Caco-2 (cell line): Measurements from ENCODE around the gene AMBP. TPM values are rescaled to one million over a fixed set of nuclear protein-coding genes. Genes with fewer than 3 reads are reported as not detected.

Source experiments
- BruUV-seq: library from RNA; stranded (reverse); fragments of 400-500 nt; replicated peaks from 2 replicates; lab custom pipeline; 2021; lab: Mats Ljungman, UMichigan
- CTCF ChIA-PET: fragments of 300-600 bp; sonication (Branson Sonifier 250); formaldehyde crosslinking; loops from one replicate; lab custom pipeline; 2022; ENCODE audit warnings: antibody characterized with exemption; lab: Charles Lee
- POLR2A ChIA-PET: fragments of 300-600 bp; sonication (Branson Sonifier 250); formaldehyde crosslinking; loops from one replicate; lab custom pipeline; 2022; ENCODE audit warnings: antibody characterized with exemption; lab: Charles Lee
- DNase-seq, 2 experiments: peaks; one replicate each; pipeline versions ENCODE4 v3.0.0 to v3.0.0-alpha.2; 2020 to 2022
- H3K27me3 ChIP-seq: replicated peaks from 2 replicates; pipeline ENCODE4 v1.6.0; 2011; ENCODE audit warnings: low read length; ENCODE audit not compliant: control insufficient read depth, insufficient read depth
- H3K36me3 ChIP-seq: 2 replicates; pipeline ENCODE4 v1.5.1; 2011; ENCODE audit warnings: low read length; ENCODE audit not compliant: control insufficient read depth, insufficient read depth
- H3K4me1 ChIP-seq: fragments of 250-450 bp; sonication (Bioruptor Pico); 2 replicates; pipeline ENCODE4 v1.5.1; 2020; ENCODE audit warnings: mild to moderate bottlenecking
- H3K4me3 ChIP-seq: 2 replicates; pipeline ENCODE4 v1.5.1; 2011; ENCODE audit warnings: low read depth, mild to moderate bottlenecking, control low read depth, low read length
- H3K9me3 ChIP-seq: fragments of 250-450 bp; sonication (Bioruptor Pico); 2 replicates; pipeline ENCODE4 v1.5.1; 2020; ENCODE audit warnings: mild to moderate bottlenecking, moderate library complexity
- H3K27ac Mint-ChIP-seq: one replicate; pipeline ENCODE4 v1.8.0; 2022; ENCODE audit warnings: mixed read lengths; ENCODE audit not compliant: unreplicated experiment
- H3K27me3 Mint-ChIP-seq: one replicate; pipeline ENCODE4 v1.8.0; 2022; ENCODE audit warnings: mixed read lengths; ENCODE audit not compliant: insufficient read depth, unreplicated experiment
- H3K36me3 Mint-ChIP-seq: one replicate; pipeline ENCODE4 v1.8.0; 2022; ENCODE audit warnings: mild to moderate bottlenecking, mixed read lengths; ENCODE audit not compliant: insufficient read depth, unreplicated experiment
- H3K4me1 Mint-ChIP-seq: one replicate; pipeline ENCODE4 v1.8.0; 2022; ENCODE audit warnings: low read depth, mixed read lengths; ENCODE audit not compliant: unreplicated experiment
- H3K4me3 Mint-ChIP-seq: one replicate; pipeline ENCODE4 v1.8.0; 2022; ENCODE audit warnings: mild to moderate bottlenecking, moderate library complexity, mixed read lengths; ENCODE audit not compliant: unreplicated experiment
- H3K9me3 Mint-ChIP-seq: one replicate; pipeline ENCODE4 v1.8.0; 2022; ENCODE audit warnings: mixed read lengths; ENCODE audit not compliant: unreplicated experiment
- CTCF ChIP-seq, 2 experiments: fragments of 200-600 bp in 1 of 2; IDR thresholded peaks; 1 replicate in 1 of 2; 2 replicates in 1 of 2; pipeline versions ENCODE4 v1.5.1 to v1.8.0; 2011 to 2022; ENCODE audit warnings: antibody characterized with exemption in 1 of 2, control low read depth in 1 of 2, inconsistent platforms in 1 of 2, low read depth in 1 of 2, low read length in 1 of 2, mild to moderate bottlenecking in 1 of 2, moderate library complexity in 1 of 2; ENCODE audit not compliant: insufficient read depth in 1 of 2, severe bottlenecking in 1 of 2, unreplicated experiment in 1 of 2
- intact Hi-C: fragments of 100-400 bp; cut with micrococcal nuclease; formaldehyde crosslinking; loops from one replicate; pipeline ENCODE4 v1.10.0; 2022; ENCODE audit not compliant: unreplicated experiment
- total RNA-seq: library from RNA; stranded (reverse); gene quantifications from 2 replicates; pipeline ENCODE4 v1.2.3, GENCODE V29; 2022

The AMBP gene
- total RNA-seq, 1 experiment from 2014 or later: 2.2 TPM

- H3K4me3 Mint-ChIP-seq: no peak overlapping the region
- no peaks in the 10 kb centered on the region for H3K36me3 Mint-ChIP-seq
- Histone ChIP-seq H3K36me3 (no peaks in the 10 kb centered on the region), H3K4me1 (no peaks in the 10 kb centered on the region), H3K4me3 (no peak overlapping the region), H3K9me3 (peaks cover 10% of the 10 kb centered on the region; the same call in 1 of the 2 replicates), H3K27me3 (no peaks in the 10 kb centered on the region)
- H3K4me1 Mint-ChIP-seq: peaks cover 6% of the 10 kb centered on the region
- intact Hi-C loops: loop anchor here (1.0 kb wide), 4 partner anchors 25 to 198 kb away; no protein-coding TSS in a partner anchor
- POLR2A ChIA-PET: no interaction called here
- H3K9me3 Mint-ChIP-seq: peaks cover 6% of the 10 kb centered on the region
- H3K27me3 Mint-ChIP-seq: peaks cover 2% of the 10 kb centered on the region
- no TSS peak for BruUV-seq
- no peak overlapping the region for H3K27ac Mint-ChIP-seq
- TF ChIP-seq CTCF (IDR thresholded peaks at IDR 0.05; ENCODE audit: insufficient read depth in 1 of 2, low read depth in 1 of 2, low read length in 1 of 2, severe bottlenecking in 1 of 2, unreplicated experiment in 1 of 2): no peak
- CTCF ChIA-PET: interaction anchor here (0.7 to 4.0 kb wide), 23 partner anchors 8 to 546 kb away, joined by 3 to 84 read pairs (median 6); partner anchors contain the start of genes COL27A1 and KIF12
- peak in 1 of 2 experiments; percentile 5 for DNase-seq
These were observed 29.3 kb upstream of the AMBP start for GRCh38 chr9:114107286-114108001.

GRCh38 chr9:114105236-114105635 is 27.1 kb upstream of the AMBP start:
- peaks cover 14% of the 10 kb centered on the region for H3K9me3 ChIP-seq
- no peaks in the 10 kb centered on the region for H3K36me3 Mint-ChIP-seq
- DNase-seq: no peak
- CTCF ChIA-PET: interaction anchor here (0.7 kb wide), 1 partner anchor 116 kb away, joined by 6 read pairs; no protein-coding TSS in a partner anchor
- peaks cover 6% of the 10 kb centered on the region for H3K4me1 Mint-ChIP-seq
- no peak overlapping the region for H3K27ac Mint-ChIP-seq
- H3K27me3 Mint-ChIP-seq: peaks cover 2% of the 10 kb centered on the region
- no TSS peak for BruUV-seq
- POLR2A ChIA-PET: no interaction called here
- peaks cover 5% of the 10 kb centered on the region; the same call in 1 of the 2 replicates for H3K4me1 ChIP-seq
- no peak for TF ChIP-seq CTCF (IDR thresholded peaks at IDR 0.05; ENCODE audit: insufficient read depth in 1 of 2, low read depth in 1 of 2, low read length in 1 of 2, severe bottlenecking in 1 of 2, unreplicated experiment in 1 of 2)
- H3K9me3 Mint-ChIP-seq: peaks cover 17% of the 10 kb centered on the region
- H3K27me3 ChIP-seq: no peaks in the 10 kb centered on the region
- H3K4me3 ChIP-seq: no peak overlapping the region
- intact Hi-C loops: no loop called here
- no peak overlapping the region for H3K4me3 Mint-ChIP-seq
- H3K36me3 ChIP-seq: no peaks in the 10 kb centered on the region

- H3K9me3 Mint-ChIP-seq: peaks cover 17% of the 10 kb centered on the region
- ChIA-PET POLR2A (no interaction called here), CTCF (no interaction called here)
- no peak overlapping the region for H3K27ac Mint-ChIP-seq
- no peak for DNase-seq
- no TSS peak for BruUV-seq
- no peak for TF ChIP-seq CTCF (IDR thresholded peaks at IDR 0.05; ENCODE audit: insufficient read depth in 1 of 2, low read depth in 1 of 2, low read length in 1 of 2, severe bottlenecking in 1 of 2, unreplicated experiment in 1 of 2)
- peaks cover 14% of the 10 kb centered on the region for H3K9me3 ChIP-seq
- H3K4me3 Mint-ChIP-seq: no peak overlapping the region
- no peaks in the 10 kb centered on the region for H3K36me3 ChIP-seq
- H3K36me3 Mint-ChIP-seq: peaks cover 3% of the 10 kb centered on the region
- peaks cover 2% of the 10 kb centered on the region for H3K27me3 Mint-ChIP-seq
- no peak overlapping the region for H3K4me3 ChIP-seq
- intact Hi-C loops: no loop called here
- H3K27me3 ChIP-seq: no peaks in the 10 kb centered on the region
- H3K4me1 Mint-ChIP-seq: peaks cover 8% of the 10 kb centered on the region
- H3K4me1 ChIP-seq: peaks cover 22% of the 10 kb centered on the region
These were observed 24.4 kb upstream of the AMBP start for GRCh38 chr9:114102484-114102883.
